T-helper 2 cell (primary cell): ENCODE results near the gene PRKACG.
"Not testable (repeated sequence)": the region's sequence is repeated elsewhere in the genome, so short reads cannot be mapped to it uniquely, and the experiment has no call there.

Experiments
- DNase-seq, 5 experiments: peaks; one replicate each; pipeline versions ENCODE4 v3.0.0 to v3.0.0-alpha.2; 2012 to 2022
- total RNA-seq, 2 donors: gene quantifications; one replicate each; lab custom pipeline; 2026; lab: John Stamatoyannopoulos, UW

The PRKACG gene
- total RNA-seq: 0 reads per million in 2 donors

DNA sequence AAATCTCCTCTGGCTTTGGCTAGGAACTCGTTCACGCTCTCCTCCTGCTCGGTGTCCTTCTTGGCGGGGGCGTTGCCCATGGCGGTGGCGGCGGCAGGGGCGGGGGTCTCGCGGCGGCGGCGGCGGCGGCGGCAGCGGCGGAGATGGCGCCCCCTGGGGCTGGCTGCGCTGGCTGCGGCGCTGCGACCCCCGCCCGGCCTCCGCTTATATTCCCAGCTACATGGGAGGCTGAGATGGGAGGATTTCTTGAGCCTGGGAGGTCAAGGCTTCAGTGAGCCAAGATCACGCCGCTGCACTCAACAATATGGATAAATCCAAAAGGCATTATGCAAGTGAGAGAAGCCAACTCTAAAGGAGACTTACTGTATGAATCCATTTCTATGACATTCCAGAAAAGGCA is at the start of gene PRKACG:
TSS of gene PRKACG (minus strand) at position 101 of the 400 bp plus-strand sequence. CDS start at position 80, 21 bp downstream.
- no peak for DNase-seq

DNA sequence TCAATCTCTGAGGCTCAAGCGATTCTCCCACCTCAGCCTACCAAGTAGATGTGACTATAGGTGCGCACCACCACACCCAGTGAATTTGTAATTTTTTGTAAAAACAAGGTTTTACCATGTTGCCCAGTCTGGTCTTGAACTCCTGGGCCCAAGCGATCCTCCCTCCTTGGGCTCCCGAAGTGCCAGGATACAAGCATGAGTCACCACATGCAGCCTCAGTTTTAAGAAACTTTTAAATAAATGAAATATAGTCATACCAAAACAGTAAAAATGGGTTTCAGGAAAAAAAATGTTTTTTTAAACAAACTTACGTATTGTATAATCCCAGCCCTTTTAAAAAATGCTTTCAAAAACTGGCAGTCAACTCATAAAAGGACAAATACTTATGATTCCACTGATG is 48.3 kb upstream of the PRKACG start:
- DNase-seq: no peak

DNA sequence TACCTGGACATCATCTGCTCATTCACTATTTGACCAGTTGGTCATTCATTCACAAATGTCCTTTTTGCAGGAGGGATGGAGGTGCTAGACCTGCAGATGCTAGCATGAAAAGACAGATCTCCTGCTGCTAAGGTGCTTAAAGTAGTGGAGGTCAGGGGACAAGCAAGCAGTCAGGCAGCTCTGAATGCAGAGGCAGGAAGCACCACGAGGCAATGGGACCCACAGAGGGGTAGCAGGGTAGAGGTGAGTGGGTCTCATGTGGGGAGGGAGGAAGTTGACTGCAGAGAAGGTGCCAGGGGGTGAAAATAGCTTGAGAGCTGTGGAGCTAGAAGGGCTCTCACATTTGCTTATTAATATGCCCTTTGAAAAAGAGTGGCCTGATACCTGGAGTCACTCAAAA is 46.9 kb upstream of the PRKACG start:
- peak in 1 of 5 experiments; percentile 22 for DNase-seq

DNA sequence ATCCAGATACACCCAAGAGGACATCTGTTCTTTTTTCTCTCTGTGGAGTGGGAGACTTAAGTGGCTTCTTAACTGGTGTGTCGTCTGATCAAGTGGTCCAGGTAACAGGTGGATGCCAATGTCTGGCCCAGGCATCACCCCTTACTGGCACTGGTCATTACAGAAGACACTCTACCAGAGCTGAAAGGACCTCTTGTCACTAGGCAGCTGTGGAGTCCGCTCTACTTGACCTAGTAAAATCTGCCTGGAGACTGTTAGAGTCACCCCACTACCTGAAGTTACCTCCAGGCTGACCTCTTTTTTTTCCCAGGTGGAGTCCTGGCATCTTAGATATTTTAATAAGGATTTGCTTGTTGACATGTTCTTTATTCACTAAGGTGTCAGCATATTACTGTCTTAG is 44.2 kb upstream of the PRKACG start:
- DNase-seq: no peak

DNA sequence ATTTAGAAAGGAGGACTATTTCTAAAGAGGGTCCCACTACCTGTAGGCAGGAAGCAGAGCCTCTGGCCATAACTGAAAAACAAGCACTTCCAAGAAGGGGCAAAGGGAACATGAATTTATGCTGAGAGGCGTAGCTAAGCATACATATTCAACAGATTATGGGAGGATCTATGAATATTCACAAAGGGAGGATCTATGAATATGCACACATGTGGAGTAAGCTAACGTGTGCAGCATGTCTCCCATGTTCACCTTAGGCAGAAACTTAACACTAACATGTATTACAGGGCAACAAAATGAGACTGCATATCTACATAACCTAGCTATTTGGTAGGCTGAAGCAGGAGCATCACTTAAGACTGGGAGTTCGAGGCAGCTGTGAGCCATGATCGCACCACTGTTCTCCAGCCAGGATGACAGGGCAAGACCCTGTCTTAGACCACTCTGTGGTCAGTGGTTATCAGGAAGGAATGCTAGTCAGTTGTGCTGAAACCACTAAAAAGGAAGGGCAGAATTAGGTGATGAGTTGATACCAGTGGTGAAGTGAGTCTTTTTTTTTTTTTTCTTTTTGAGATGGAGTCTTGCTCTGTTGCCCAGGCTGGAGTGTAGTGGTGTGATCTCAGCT is 42.4 kb upstream of the PRKACG start:
- DNase-seq: no peak

DNA sequence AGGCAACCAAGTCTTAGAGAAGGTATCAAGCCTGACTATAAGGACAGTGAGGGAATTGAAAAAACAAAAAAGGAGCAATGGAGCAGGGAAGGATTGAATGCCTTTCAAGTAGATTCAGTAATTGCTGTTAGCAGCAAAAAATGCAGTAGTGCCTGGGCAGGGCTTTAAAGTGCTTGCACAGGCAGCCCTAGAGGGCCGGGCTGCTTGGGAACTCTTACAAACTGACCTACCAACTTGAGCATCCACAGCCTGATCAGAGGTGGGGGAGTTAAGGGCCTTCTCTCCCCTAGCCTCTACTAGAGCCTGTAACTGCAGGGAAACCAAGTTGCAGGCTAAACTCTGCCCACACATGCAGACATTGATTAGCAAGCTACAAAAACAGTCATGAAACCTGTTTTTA is 41.1 kb upstream of the PRKACG start:
- no peak for DNase-seq

DNA sequence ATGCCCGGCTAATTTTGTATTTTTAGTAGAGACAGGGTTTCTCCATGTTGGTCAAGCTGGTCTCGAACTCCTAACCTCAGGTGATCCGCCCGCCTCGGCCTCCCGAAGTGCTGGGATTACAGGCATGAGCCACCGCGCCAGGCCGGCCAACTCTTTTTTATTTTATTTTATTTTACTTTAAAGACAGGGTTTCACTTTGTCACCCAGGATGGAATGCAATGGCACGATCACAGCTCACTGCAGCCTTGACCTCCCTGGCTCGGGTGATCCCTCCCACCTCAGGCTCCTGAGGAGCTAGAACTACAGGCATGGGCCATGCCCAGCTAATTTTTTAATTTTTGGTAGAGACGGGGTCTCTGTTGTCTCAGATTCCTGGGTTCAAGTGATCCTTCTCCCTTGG is 37.0 kb upstream of the PRKACG start:
- DNase-seq: not testable (repeated sequence)

DNA sequence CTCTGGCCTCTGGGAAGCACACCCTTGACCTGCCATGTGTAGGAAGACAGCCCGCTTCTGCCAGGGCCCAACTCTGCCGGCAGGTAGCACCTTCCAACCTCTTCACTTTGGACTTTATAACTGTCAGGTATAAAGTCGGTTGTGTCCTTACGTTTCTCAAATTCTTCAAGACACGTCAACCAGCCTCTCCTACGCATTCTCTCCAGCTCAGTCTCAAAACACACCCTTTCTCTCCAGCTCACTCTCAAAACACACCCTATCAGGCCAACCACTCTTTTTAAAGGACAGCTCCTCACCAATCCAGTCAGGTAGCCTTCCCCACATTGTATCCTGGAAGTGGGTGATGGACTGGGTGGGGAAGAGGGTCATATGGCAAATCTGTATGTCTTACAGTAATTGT is 35.2 kb upstream of the PRKACG start:
- DNase-seq: no peak

DNA sequence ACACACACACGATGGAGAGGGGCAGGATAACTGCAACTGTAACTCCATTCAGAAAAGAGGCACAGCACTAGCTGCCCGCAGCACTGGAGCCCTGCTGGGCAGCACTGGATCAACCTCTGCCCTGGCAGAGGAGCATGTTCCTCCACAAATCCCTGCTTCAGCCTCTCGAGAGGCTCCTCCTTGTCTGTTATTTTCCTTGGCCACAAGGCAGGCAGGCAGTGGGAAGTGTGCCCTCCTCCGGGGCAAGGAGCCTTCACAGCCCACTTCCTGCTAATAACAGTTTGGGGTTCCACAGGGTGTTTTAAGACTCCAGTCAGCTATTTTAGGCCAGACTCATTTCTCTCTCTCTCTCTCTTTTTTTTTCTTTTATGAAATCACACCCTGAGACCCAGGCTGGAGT is 33.5 kb upstream of the PRKACG start:
- peak in 1 of 5 experiments; percentile 13 for DNase-seq

DNA sequence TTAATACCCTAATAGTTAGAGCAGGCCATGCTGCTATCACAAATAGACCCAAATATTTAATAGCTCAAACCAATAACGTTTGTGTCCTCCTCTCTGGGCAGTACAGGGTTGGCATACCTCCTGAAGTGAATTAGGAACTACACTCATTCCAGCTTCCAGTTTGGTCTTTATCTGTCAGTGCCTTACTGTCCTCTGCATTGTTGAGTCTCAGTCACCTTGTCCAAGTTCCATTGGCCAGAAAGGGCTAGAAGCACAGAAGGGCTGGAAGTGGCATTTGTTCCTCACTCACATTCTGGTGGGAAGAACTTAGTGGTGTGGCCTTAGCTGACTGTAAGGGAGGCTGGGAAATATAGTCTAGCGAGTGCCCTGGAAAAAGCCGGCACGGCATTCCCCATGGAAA is 32.8 kb upstream of the PRKACG start:
- no peak for DNase-seq

DNA sequence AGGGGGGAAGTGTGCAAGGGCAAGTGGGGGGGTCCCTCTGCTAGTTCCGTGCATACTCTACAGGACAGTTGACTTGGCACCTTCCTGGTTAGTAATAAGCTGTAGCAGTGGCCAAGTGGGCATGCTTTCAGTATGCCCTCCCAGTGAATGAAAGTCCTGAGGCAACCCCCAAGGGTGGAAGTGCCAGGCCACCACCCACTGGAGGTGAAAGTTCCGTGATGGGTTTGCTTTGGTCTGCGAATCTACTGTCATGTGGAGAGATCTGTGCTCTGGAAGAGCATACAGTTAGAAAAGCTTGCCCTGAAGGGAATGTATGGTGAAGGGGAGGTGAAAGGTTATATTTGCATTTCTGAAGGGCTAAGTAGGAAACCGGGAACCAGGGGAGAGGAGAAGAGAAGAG is 31.9 kb upstream of the PRKACG start:
- DNase-seq: no peak

DNA sequence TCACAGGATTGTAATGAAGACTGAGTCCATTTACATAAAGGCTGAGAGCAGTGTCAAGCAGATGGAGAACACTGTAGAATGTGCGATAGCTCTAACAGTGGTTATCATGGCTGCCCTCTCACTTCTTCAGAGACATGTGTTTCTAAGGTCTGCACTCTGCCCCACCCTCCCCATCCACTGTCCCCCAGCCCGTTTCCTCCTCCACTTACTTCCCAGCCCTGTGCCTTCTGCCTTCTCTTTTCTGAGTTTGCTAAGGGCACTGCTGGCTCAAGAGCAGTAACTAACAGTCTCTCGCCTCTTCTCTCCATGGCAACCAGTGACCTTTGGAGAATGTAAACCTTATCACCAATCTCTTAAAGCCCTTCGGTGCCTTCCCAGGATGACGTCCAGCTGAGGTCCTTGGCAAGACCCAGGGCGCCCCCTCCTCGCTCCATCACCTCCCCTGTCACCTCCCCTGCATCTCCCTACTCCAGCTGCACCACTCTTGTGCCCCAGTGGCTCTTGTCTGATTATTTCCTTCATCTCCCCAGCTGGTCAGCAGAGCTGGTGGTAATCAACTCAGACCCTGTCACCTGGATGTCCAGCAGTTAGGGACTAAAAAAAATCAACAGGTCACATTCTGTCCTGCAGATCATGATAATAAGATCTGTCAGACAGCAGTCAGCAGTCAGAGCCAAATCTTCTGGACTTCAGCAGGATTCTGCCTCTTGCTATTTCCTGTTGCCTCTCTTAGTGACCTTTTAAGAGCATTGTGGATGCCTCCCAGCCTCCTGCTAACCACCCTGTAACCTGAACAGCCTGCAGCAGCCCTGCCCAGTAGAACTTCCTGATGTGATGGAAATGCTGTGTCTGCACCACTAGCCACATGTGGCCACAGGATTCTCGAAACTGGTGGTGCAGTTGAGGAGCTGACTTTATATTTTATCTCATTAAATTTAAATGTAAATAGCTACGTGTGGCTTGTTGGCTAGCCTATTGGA is 30.6 kb upstream of the PRKACG start:
- peak in 1 of 5 experiments; percentile 69 for DNase-seq

DNA sequence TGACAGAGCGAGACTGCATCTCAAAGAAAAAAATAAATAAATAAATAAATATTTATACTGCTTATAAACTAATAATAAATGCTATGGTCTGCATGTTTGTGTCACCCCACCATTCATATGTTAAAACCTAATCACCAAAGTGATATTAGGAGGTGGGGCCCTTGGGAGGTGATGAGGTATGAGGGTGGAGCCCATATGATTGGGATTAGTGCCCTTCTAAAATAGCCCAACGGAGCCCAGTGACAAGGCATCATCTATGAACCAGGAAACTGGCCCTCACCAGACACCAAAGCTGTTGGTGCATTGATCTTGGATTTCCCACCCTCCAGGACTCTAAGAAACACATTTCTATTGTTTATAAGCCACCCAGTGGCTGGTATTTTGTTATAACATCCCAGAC is 26.7 kb upstream of the PRKACG start:
- no peak for DNase-seq

DNA sequence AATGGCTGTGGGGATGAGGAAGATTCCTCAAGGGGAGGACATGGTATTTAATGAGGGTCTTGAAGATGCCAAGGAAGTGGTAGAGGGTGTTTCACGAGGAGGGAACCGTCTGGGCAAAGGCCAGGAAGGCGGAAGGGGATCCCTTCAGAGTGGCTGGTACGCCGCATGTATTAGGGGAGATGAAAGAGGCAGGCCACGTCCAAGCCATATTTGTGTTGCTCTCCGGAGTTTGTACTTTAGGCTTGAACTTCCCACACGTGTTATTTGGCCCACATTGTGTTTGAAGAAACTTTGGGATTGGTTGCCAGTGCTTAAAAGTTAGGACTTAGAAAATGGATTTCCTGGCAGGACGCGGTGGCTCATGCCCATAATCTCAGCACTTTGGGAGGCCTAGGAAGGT is 22.9 kb upstream of the PRKACG start:
- no peak for DNase-seq

DNA sequence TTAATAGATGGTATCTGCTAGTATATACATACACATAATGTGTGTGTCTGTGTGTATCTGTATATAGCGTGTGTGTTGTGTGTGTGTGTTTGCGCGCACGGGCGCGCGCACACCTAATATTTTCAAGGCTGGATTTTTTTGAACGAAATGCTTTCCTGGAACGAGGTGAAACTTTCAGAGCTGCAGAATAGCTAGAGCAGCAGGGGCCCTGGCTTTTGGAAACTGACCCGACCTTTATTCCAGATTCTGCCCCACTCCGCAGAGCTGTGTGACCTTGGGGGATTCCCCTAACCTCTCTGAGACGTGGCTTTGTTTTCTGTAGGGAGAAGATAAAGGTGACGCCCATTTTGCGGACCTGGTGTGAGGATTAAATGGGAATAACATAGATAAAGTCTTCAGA is 22.4 kb upstream of the PRKACG start:
- peak in 1 of 5 experiments; percentile 48 for DNase-seq

DNA sequence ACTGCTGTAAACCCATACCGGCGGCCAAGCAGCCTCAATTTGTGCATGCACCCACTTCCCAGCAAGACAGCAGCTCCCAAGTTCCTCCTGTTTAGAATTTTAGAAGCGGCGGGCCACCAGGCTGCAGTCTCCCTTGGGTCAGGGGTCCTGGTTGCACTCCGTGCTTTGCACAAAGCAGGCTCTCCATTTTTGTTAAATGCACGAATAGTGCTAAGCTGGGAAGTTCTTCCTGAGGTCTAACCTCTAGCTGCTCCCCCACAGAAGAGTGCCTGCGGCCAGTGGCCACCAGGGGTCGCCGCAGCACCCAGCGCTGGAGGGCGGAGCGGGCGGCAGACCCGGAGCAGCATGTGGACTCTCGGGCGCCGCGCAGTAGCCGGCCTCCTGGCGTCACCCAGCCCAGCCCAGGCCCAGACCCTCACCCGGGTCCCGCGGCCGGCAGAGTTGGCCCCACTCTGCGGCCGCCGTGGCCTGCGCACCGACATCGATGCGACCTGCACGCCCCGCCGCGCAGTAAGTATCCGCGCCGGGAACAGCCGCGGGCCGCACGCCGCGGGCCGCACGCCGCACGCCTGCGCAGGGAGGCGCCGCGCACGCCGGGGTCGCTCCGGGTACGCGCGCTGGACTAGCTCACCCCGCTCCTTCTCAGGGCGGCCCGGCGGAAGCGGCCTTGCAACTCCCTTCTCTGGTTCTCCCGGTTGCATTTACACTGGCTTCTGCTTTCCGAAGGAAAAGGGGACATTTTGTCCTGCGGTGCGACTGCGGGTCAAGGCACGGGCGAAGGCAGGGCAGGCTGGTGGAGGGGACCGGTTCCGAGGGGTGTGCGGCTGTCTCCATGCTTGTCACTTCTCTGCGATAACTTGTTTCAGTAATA is 21.8 kb upstream of the PRKACG start, which contains the start of gene FXN:
TSS of gene FXN (plus strand) at position 315 of the 871 bp plus-strand sequence. CDS start at position 346, 31 bp downstream.
- DNase-seq: peak; percentile 61 to 89 (median 68)

DNA sequence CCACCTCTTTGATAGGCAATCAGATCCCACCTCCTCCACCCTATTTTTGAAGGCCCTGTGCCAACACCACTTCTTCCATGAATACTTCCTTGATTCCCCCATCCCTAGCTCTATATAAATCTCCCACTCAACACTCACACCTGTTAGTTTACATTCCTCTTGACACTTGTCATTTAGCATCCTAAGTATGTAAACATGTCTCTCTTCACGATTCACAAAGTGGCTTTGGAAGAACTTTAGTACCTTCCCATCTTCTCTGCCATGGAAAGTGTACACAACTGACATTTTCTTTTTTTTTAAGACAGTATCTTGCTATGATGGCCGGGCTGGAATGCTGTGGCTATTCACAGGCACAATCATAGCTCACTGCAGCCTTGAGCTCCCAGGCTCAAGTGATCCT is 20.2 kb upstream of the PRKACG start:
- no peak for DNase-seq

DNA sequence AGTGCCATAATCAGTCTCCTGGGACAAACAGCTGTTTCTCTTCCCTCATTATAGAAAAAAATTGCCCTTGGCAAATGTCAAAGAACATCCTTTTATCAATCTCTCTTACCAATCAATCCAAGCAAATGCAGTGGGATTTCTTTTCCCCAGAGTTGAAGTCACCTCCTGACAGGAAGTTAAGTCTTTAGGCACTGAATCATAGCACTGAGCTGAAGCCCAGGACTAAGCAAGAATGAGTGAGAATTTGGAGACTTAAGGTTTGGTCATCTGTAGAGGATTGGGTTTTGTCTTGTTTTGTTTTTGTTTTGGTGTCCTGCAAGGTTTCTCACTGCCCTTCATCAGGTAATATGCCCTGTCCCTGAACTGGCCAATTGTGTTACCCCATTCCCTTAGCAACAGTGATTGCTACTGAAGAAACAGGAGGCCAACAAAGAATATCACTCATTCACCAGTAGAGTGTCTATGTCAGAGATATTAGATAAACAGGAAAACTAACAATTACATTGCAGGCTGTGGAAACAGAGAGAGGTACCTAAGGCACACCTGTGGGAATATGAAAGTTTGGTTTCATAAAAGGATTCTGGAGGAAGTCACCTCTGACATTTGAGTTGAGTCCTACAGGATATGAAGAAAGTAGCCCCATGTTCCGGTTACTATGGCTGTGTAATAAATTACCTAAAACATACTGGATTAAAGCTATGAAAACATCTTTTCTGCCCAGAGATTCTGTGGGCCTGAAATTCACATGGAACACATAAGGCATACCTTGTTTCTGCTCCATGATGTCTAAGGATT is 17.1 kb upstream of the PRKACG start:
- DNase-seq: no peak

DNA sequence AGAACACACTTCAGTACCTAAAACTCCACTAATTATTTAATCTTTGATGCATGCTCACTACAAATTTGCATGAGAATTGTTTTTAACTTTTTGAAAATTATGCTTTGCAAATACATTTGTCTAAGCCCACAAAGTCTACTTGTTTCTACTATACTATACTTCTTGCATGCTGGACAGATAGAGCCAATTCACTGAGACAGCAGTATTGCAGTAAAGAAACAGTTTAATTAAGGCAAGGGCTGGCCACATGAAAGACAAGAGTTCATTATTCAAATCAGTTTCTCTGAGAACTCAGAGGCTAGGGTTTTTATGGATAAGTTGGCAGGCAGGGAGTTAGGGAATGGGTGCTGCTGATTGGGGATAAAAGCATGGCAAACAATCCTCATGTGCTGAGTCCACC is 15.6 kb upstream of the PRKACG start:
- DNase-seq: no peak

DNA sequence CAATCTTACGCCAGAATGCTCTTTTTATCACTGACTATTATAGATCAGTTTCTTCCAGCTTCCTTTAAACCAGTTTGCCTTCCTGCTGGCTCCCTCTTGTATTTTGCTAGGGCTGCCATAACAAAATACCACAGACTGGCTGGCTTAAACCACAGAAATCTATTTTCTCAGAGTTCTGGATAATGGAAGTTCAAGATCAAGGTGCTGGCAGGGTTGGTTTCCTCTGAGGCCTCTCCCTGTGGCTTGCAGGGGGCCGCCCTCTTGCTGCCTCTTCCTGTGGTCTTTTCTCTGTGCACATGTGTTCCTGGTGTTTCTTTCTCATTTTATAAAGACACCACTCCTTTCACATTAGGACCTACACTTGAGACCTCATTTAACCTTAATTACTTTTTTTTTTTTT is 14.8 kb upstream of the PRKACG start:
- DNase-seq: peak in 3 of 5 experiments; percentile 12 to 72 (median 40)

DNA sequence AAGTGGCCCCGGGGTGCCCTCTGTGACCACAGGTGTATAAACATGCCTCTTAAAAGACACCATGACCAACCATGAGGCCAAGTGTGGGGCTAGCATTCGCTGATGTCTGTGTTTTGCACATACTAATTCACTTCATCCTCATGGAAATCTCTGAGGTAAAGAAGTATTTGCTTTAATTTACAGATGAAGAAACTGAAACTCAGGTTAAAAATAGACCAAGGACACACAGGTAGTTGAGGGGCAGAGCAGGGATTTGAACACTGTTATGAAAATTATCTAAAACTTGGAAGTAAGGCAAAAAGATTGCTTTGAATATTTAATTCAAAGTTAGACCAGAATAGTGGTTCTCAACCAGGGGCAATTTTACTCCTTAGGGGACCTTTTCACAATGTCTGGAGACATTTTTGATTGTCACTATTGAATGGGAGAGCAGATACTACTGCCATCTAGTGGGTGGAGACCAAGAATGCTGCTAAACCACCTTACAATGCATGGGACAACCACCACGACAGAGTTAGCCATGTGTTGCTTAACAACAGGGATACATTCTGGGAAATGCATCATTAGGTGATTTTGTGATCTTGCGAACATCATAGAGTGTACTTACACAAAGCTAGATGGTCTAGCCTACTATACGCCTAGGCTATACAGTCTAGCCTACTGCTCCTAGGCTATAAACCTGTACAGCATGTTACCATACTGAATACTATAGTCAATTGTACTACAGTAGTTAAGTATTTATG is 13.6 kb upstream of the PRKACG start:
- DNase-seq: peak in 2 of 5 experiments; percentile 13 to 72
